HepG2 (cell line): ENCODE results near the gene ZNF804B. TPM values are rescaled to one million over a fixed set of nuclear protein-coding genes. Genes with fewer than 3 reads are reported as not detected.

ENCODE experiments used
- ATAC-seq: fragments of 200-7000 bp; cut with Tn5 transposase; 3 replicates; pipeline ENCODE4 v1.9.1; 2020; ENCODE audit warnings: mild to moderate bottlenecking, moderate library complexity
- BruUV-seq: library from RNA; stranded (reverse); fragments of 400-500 nt; replicated peaks from 2 replicates; lab custom pipeline; 2021; lab: Mats Ljungman, UMichigan
- CTCF ChIA-PET: fragments of 300-600 bp; formaldehyde crosslinking; extraction: SDS; loops from one replicate; lab custom pipeline; 2021; ENCODE audit warnings: low total read pairs, inconsistent platforms, low intra/inter-chr PET ratio; lab: Yijun Ruan, JAX
- POLR2A ChIA-PET: fragments of 350-600 bp; sonication (Branson Sonifier 250); formaldehyde crosslinking; loops from one replicate; lab custom pipeline; 2020; ENCODE audit warnings: antibody characterized with exemption, inconsistent platforms; lab: Yijun Ruan, JAX
- DNase-seq: peaks from one replicate; pipeline ENCODE4 v3.0.0-alpha.2; 2015; ENCODE audit warnings: low spot score
- FAIRE-seq: peaks from 3 replicates; lab custom pipeline; 2011; peaks lifted over from hg19 to GRCh38; lab: Jason Lieb, UNC
- H2AFZ ChIP-seq: one replicate; pipeline ENCODE4 v1.6.1; 2011; ENCODE audit warnings: low read length, inconsistent platforms
- H3K27ac ChIP-seq: fragments of 300-600 bp; 3 replicates; pipeline ENCODE4 v1.8.0; 2011; ENCODE audit warnings: mixed run types, mild to moderate bottlenecking, mixed read lengths, low read length, inconsistent platforms; ENCODE audit not compliant: insufficient read depth; ENCODE audit errors: extremely low read length
- H3K27me3 ChIP-seq, 2 experiments: fragments of 200-600 bp in 1 of 2; 2 replicates in 1 of 2; 3 replicates in 1 of 2; pipeline versions ENCODE4 v1.6.0 to v1.8.0; 2011; ENCODE audit warnings: low read length in 2 of 2, mild to moderate bottlenecking in 2 of 2, moderate library complexity in 2 of 2, inconsistent platforms in 1 of 2; ENCODE audit not compliant: insufficient read depth in 2 of 2, control insufficient read depth in 1 of 2
- H3K36me3 ChIP-seq, 2 experiments: fragments of 200-600 bp in 1 of 2; replicated peaks in 1 of 2; 2 replicates in 1 of 2; 3 replicates in 1 of 2; pipeline versions ENCODE4 v1.5.1 to v1.8.0; 2011; ENCODE audit warnings: low read length in 2 of 2, inconsistent platforms in 1 of 2; ENCODE audit not compliant: insufficient read depth in 2 of 2, control insufficient read depth in 1 of 2
- H3K4me1 ChIP-seq: 2 replicates; pipeline ENCODE4 v1.5.1; 2012; ENCODE audit warnings: low read length, inconsistent platforms; ENCODE audit not compliant: insufficient read depth
- H3K4me2 ChIP-seq: 2 replicates; pipeline ENCODE4 v1.6.0; 2011; ENCODE audit warnings: low read depth, low read length, inconsistent platforms
- H3K4me3 ChIP-seq, 3 experiments: fragments of 200-600 bp in 1 of 3; sonication (generic), shearing (Covaris generic) in 1 of 3; replicated peaks in 1 of 3; 2 replicates each; pipeline ENCODE4 v1.5.1; 2011 to 2016; ENCODE audit warnings: low read length in 3 of 3, inconsistent platforms in 2 of 3, low read depth in 2 of 3, mild to moderate bottlenecking in 2 of 3, control low read depth in 1 of 3, mixed read lengths in 1 of 3; ENCODE audit not compliant: insufficient read depth in 1 of 3
- H3K79me2 ChIP-seq: one replicate; pipeline ENCODE4 v1.6.1; 2011; ENCODE audit warnings: low read length, inconsistent platforms; ENCODE audit not compliant: insufficient read depth
- H3K9ac ChIP-seq: 2 replicates; pipeline ENCODE4 v1.6.0; 2011; ENCODE audit warnings: mild to moderate bottlenecking, low read depth, low read length, inconsistent platforms; ENCODE audit not compliant: insufficient read depth
- H3K9me3 ChIP-seq: 2 replicates; pipeline ENCODE4 v1.5.1; 2012; ENCODE audit warnings: mild to moderate bottlenecking, low read length
- H4K20me1 ChIP-seq: 2 replicates; pipeline ENCODE4 v1.6.0; 2011; ENCODE audit warnings: inconsistent platforms, mild to moderate bottlenecking, low read length, moderate library complexity; ENCODE audit not compliant: insufficient read depth
- ETS1 ChIP-seq: sonication (generic); formaldehyde crosslinking; IDR thresholded peaks from 2 replicates; pipeline ENCODE4 v1.4.0; 2020; ENCODE audit warnings: missing genetic modification reagents
- FIP1L1 ChIP-seq: fragments of 200-400 bp; formaldehyde crosslinking; IDR thresholded peaks from 2 replicates; pipeline ENCODE4 v1.6.1; 2018; ENCODE audit warnings: low read depth, mild to moderate bottlenecking, low read length, moderate library complexity, borderline replicate concordance; ENCODE audit not compliant: insufficient read depth
- PITX1 ChIP-seq: sonication (generic); formaldehyde crosslinking; IDR thresholded peaks from 2 replicates; pipeline ENCODE4 v1.5.1; 2020; ENCODE audit warnings: mild to moderate bottlenecking, missing genetic modification reagents
- RBM22 ChIP-seq: fragments of 200-400 bp; formaldehyde crosslinking; optimal IDR thresholded peaks from 2 replicates; pipeline ENCODE3; 2017; ENCODE audit warnings: mild to moderate bottlenecking, low read length, moderate library complexity
- ZKSCAN8 ChIP-seq: IDR thresholded peaks from 2 replicates; pipeline ENCODE4 v1.6.1; 2016; ENCODE audit warnings: borderline replicate concordance, missing genetic modification reagents, missing compliant biosample characterization
- ZNF724P ChIP-seq: sonication (generic); formaldehyde crosslinking; IDR thresholded peaks from 2 replicates; pipeline ENCODE4 v1.8.0; 2022; ENCODE audit warnings: missing genetic modification reagents, borderline replicate concordance
- in situ Hi-C: cut with HindIII; loops from 2 replicates; pipeline ENCODE4 v1.10.0; 2017; ENCODE audit warnings: low pct_unique_long_range_greater_than_20kb; ENCODE audit not compliant: extremely low pct_ligation_motif_present
- intact Hi-C: fragments of 100-400 bp; cut with micrococcal nuclease; formaldehyde crosslinking; loops from one replicate; pipeline ENCODE4 v1.10.0; 2022; ENCODE audit not compliant: unreplicated experiment
- polyA plus RNA-seq, 8 experiments: library from polyadenylated mRNA; depleted of rRNA in 3 of 8; stranded (reverse) in 7 of 8; unstranded in 1 of 8; fragments of >200 nt; fragmentation: Illumina TruSeq in 4 of 8; extraction: Trizol in 4 of 8; gene quantifications; 2 replicates each; pipeline versions ENCODE4 v1.2.1 to v1.2.3, GENCODE V29; 2011 to 2016; ENCODE audit warnings: low read depth in 4 of 8, missing spikeins in 1 of 8, mixed read lengths in 1 of 8; ENCODE audit not compliant: insufficient read depth in 1 of 8
- total RNA-seq, 5 experiments: library from RNA; depleted of rRNA; stranded (reverse); fragments of >200 nt; fragmentation: Illumina TruSeq; extraction: Trizol; gene quantifications; 2 replicates each; pipeline ENCODE4 v1.2.3, GENCODE V29; 2016; ENCODE audit warnings: low read depth in 1 of 5
- TF ChIP-seq, protein P1 (sequence below): sonication (generic); formaldehyde crosslinking; IDR thresholded peaks from 2 replicates; pipeline ENCODE4 v1.5.0; 2020; ENCODE audit warnings: mild to moderate bottlenecking, missing genetic modification reagents, moderate library complexity
- TF ChIP-seq, protein P2 (sequence below): sonication (generic); formaldehyde crosslinking; IDR thresholded peaks from 2 replicates; pipeline ENCODE4 v1.9.0; 2022; ENCODE audit warnings: low read depth, missing genetic modification reagents

The ZNF804B gene
- total and polyA plus RNA-seq, 2 of the 13 experiments (the other 11 are each of a cell fraction or from before 2014, with no cell fraction given): not detected

GRCh38 chr7:88818552-88818951, 59.1 kb downstream of the ZNF804B start:
- intact Hi-C loops (no loop called here), in situ Hi-C loops (no loop called here)
- no TSS peak for BruUV-seq
- Histone ChIP-seq H3K79me2 (no peaks in the 10 kb centered on the region), H3K4me1 (no peaks in the 10 kb centered on the region), H3K36me3 (no peaks in the 10 kb centered on the region), H4K20me1 (no peaks in the 10 kb centered on the region), H3K4me3 (no peak overlapping the region), H3K27ac (no peak overlapping the region), H2AFZ (no peak overlapping the region), H3K27me3 (no peaks in the 10 kb centered on the region), H3K4me2 (no peak overlapping the region), H3K9ac (no peak overlapping the region), H3K9me3 (no peaks in the 10 kb centered on the region)
- FAIRE-seq: no peak
- ChIA-PET CTCF (no interaction called here), POLR2A (no interaction called here)
- TF ChIP-seq ETS1 (CRISPR knock-in tag) (no peak), FIP1L1 (no peak), ZNF724P (CRISPR knock-in tag) (no peak), PITX1 (CRISPR knock-in tag) (no peak), ZKSCAN8 (CRISPR knock-in tag) (no peak), RBM22 (no peak)
- TF ChIP-seq, protein P1, sequence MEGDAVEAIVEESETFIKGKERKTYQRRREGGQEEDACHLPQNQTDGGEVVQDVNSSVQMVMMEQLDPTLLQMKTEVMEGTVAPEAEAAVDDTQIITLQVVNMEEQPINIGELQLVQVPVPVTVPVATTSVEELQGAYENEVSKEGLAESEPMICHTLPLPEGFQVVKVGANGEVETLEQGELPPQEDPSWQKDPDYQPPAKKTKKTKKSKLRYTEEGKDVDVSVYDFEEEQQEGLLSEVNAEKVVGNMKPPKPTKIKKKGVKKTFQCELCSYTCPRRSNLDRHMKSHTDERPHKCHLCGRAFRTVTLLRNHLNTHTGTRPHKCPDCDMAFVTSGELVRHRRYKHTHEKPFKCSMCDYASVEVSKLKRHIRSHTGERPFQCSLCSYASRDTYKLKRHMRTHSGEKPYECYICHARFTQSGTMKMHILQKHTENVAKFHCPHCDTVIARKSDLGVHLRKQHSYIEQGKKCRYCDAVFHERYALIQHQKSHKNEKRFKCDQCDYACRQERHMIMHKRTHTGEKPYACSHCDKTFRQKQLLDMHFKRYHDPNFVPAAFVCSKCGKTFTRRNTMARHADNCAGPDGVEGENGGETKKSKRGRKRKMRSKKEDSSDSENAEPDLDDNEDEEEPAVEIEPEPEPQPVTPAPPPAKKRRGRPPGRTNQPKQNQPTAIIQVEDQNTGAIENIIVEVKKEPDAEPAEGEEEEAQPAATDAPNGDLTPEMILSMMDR (CRISPR knock-in tag): no peak
- TF ChIP-seq, protein P2, sequence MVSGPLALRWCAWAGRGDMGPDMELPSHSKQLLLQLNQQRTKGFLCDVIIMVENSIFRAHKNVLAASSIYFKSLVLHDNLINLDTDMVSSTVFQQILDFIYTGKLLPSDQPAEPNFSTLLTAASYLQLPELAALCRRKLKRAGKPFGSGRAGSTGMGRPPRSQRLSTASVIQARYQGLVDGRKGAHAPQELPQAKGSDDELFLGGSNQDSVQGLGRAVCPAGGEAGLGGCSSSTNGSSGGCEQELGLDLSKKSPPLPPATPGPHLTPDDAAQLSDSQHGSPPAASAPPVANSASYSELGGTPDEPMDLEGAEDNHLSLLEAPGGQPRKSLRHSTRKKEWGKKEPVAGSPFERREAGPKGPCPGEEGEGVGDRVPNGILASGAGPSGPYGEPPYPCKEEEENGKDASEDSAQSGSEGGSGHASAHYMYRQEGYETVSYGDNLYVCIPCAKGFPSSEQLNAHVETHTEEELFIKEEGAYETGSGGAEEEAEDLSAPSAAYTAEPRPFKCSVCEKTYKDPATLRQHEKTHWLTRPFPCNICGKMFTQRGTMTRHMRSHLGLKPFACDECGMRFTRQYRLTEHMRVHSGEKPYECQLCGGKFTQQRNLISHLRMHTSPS (CRISPR knock-in tag): no peak
- ATAC-seq: no peak
- no peak for DNase-seq
